Activated CD4-positive, alpha-beta T cell treated with anti-CD3 and anti-CD28 coated beads for 1 hour (primary cell): Measurements from ENCODE around the gene CNTNAP5.

Experiments used
- DNase-seq: peaks from one replicate; pipeline ENCODE4 v3.0.0-alpha.2; 2020

Gene CNTNAP5

DNA sequence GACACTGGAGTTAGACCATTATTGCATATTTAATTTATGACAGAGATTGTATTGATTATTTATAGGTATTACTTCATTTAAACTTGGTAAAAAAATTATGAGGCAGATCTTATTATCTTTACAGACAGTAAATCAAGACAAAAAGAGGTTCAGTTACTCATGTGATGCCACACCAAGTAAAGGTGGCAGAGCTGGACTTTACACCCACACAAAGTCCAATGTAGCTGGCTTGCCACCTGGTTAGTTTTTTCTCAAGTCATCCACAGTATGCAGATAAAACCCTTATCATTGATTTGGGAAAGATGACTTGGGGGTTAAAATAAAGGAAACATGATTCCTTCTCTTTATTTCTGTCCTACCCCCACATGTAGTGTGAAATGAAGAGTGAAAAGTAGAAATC is 137.2 kb downstream of the CNTNAP5 start:
- DNase-seq: no peak

- no peak for DNase-seq
These were observed 138.8 kb downstream of the CNTNAP5 start for GRCh38 chr2:124163840-124164239.

DNA sequence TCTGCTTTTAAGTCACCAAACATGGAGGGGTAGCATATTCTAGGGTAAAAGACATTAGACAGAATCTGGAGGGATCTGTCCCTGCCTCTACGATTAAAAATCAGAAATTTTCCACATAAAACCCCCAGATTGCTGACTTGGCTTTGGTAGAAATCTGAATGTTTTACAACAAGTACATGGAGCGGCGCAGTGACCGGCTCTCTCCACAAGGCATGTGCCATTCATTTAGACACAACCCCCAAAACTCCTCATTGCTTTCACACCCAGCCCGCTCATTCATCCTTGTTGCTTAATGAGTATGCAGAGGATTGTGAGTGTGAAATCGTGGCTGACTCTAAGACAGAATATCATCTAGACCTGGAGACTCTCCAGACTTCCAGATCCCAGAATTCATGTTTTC is 140.6 kb downstream of the CNTNAP5 start:
- no peak for DNase-seq

DNA sequence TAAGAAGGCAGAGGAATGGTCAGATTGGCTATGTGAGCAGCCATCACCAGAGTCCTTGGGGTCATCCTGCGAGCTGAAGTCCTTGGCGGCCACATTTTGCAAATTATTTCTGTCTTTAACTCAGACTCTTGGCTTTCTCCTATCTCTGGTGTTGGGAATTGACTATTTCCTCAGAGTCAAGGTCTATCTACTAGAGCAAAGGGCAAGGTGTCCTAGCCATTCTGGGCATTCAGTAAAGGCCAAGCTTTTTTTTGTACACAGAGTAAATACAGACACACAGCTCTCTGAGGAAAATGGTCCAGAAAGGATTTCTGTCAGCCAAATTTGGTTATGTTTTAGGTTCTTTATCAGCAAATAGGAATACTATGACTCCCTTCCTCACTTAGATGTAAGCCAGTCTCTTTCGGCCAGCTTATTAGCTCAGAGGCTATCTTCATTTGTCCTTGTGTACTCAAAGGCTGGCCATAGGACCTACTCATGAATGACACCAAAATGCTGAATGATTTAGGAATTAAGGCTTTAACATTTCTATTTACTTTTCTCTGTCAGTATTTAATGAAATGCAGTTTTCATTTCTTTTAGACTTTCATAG is 146.5 kb downstream of the CNTNAP5 start:
- no peak for DNase-seq

- no peak for DNase-seq
These were observed 153.6 kb downstream of the CNTNAP5 start for GRCh38 chr2:124178719-124179118.

DNA sequence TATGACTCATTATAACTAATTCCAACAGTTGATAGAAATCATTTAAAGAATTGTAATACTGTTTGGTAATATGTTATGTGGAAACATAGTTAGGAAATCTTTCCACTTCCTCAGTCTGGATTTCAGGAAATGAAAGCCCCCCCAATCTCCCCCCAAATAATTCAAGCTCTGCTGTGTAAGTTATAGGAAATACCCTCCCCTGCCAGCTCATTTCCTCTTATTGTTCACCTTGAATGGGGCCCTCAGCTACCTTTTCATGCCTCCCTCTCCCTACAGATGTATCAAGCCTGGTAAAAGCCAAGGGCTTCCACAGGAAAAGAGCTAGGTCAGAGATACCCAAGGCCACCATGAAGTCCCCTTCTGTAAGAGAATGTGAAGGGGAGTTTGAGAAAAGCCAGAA is 155.5 kb downstream of the CNTNAP5 start:
- DNase-seq: no peak

DNA sequence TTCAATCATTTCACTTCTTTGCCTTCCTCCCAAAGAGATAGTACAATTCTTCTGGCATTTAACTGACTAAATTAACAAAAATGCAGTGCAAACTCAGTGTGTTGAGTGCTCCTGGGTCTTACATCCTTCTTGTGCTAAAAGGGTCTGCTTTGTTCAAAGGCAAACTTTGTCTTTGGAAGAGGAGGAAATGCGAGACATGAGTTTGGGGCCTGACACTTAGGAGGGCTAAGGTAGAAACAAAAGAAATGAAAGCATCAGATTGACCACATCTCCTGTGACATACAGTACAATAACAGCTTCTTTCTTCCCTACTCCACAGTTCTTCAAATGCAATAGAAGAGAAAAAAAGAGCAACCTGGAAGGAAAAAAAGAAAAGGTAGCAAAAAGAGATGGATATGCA is 161.7 kb downstream of the CNTNAP5 start:
- DNase-seq: no peak

GRCh38 chr2:124187948-124188347 is 162.9 kb downstream of the CNTNAP5 start:
- no peak for DNase-seq

- DNase-seq: no peak
These were observed 168.6 kb downstream of the CNTNAP5 start for GRCh38 chr2:124193706-124194105.

DNA sequence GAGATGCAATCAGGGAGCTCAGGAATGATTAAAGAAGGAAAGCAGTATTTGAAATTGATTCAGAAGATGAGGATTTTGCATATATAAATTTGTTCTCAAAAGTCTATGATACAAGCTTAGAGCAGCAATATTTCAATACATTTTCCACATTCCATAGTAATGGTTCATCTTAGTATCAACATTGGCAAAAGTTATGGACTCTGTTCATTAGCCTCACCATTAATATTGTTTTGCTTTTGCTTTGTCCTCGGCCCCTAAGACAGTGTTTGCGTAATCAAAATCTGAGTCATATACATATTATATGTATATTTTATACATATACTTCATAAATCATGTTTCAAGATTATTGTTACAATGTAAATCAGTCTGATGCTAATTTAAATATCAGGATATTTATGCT is 176.6 kb downstream of the CNTNAP5 start:
- no peak for DNase-seq

DNA sequence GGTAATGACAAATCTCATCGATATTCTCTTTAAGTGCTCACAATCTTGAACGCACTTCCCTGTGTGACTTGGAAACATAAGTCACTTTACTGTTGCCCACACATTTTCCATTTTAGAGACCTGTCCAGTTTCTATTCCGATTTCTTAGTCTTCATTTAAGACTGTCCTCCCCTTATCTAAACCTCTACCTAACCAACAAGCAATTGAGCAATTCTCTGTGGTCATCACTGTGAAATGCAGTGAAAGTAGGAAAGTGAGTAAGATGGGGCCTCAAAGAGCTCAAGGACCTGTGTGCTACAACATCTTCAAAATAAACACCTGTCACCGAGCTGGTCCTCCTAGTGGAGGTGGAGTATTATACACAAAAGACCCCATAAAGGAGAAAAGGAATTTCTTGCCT is 184.4 kb downstream of the CNTNAP5 start:
- DNase-seq: no peak

GRCh38 chr2:124211461-124211860 is 186.4 kb downstream of the CNTNAP5 start:
- no peak for DNase-seq

GRCh38 chr2:124213977-124214587 is 189.0 kb downstream of the CNTNAP5 start:
- no peak for DNase-seq

DNA sequence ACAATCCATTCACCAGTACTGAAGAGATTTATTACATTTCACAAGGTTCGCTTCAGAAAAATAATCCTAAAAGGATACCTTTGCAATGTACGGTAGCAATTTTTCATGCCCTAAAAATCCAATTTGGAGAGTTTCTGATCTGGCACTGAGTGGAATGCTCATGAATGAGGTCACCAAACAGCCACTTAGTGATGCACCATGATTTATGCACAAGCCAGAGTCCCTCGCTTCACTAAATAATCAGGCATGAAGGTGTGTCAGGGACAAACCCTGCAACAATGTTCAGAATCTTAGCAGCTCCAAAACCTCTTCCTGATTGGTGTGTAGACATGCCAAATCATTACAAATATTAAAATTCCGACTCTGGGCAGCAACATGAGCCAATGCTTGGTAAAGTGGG is 221.1 kb downstream of the CNTNAP5 start:
- no peak for DNase-seq

DNA sequence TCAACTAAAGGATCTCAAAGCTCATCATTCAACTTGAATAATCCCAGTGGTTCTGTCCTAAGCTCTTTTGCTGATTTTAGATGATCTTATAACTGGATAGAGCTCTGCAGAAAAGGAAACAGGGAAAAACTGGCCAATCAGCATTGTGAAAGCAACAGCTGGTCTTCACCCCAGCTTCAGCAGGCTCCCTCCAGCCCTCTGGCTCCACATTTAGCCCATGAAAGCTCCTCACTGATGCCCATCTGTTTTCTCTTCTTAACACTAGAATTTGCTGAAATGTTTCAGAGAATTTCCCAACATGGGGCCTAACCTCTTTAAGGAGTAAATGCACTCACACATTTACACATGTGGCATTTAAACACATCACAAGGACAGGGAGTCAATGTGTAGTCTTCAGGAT is 223.3 kb downstream of the CNTNAP5 start:
- DNase-seq: no peak

DNA sequence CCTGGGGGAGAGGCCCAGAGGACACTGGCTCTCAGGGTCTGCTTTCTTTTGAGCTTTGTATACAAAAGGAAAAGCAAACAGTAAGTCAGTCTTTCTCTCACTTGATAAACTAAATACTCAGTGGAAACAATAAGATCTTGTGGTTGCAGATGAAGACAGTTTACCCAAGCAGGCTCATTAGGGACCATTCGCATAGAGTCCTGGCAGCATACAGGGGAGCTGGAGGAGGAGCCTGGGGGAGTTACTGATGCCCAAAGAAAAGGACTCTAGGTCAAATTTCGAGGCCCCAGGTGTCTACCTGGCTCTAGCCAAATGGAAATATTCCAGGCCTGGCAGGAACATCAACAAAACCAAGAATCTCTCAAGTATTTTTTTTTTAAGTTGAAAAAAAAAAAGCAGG is 225.3 kb downstream of the CNTNAP5 start:
- DNase-seq: no peak

DNA sequence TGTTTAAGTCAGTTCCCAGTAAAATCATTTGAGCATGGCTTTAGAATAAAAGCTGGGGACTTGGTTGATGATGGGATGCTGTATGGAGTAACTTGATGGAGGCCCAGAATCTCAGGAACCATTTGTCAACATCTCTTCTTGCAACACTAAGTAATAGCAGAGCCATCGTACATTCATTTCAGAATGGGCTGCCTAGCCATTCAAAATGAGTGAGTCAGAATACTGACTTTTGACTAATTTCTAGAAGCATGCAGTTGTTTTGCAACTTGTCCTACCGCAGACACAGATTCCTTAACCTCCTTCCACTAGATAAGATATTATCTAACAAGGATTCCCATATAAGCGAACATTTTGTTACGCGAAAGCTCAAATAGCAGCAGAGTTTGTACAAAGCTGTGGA is 229.5 kb downstream of the CNTNAP5 start:
- no peak for DNase-seq

- no peak for DNase-seq
These were observed 232.0 kb downstream of the CNTNAP5 start for GRCh38 chr2:124257120-124257519.

- DNase-seq: no peak
These were observed 233.2 kb downstream of the CNTNAP5 start for GRCh38 chr2:124258140-124258880.

- no peak for DNase-seq
These were observed 236.4 kb downstream of the CNTNAP5 start for GRCh38 chr2:124261456-124261855.

DNA sequence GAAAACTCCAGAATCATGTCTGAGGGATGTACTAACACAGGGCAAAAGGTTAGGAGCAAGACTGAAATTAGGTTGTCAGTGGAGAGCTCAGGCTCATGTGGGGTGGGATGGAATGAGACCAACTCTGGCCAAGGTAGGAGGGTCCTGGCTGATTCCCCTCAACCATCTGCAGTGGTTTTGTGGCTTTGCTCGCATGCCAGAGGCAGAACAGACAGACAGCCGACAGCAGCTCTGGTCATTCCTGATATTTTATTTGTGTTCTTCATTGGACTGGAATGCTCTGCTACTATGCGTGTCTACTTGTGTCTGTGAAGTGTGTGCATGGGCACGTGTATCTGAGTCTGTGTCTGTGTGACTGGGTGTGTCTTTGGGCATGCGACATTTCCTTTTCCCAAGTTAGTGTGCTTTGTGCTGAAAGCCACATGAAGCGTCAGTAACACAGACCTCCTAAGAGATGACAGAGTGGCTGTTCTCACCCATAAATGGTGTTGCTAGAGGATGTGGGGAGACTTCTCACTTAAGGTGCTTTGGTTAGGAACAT is 239.5 kb downstream of the CNTNAP5 start:
- DNase-seq: no peak

GRCh38 chr2:124267794-124268193 is 242.7 kb downstream of the CNTNAP5 start:
- no peak for DNase-seq

GRCh38 chr2:124269348-124269747 is 244.3 kb downstream of the CNTNAP5 start:
- no peak for DNase-seq

DNA sequence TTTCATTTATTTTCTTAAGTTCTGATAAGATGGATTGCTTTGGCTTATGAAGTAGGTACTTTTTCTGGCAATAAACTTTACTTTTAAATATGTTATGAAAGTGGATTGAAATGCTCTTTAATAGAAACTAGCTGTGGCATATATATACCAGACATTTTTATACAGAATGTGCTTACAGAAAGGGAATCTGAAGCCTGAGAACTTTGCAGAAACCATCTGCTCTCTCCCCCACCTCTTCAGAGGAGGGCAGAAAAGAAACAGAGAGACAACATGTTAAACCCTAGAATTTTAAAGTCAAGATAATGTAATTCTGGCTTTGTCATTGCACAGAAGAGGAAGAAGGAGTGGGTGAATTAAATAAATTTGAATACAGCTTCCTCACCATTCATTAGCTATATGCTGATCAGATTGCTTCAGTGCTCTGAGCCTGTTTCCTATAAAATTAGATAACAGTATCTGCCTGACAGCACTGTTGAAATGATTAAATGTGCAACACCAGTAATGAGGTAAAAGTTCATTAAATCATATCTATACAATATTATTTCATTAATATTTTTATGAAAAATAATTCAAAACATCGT is 247.3 kb downstream of the CNTNAP5 start:
- no peak for DNase-seq
